Activated naive CD4-positive, alpha-beta T cell treated with anti-CD3 and anti-CD28 coated beads, Interleukin-2, amount 50 U/mL, for 72 hours (primary cell): ENCODE measurements around the gene CFAP299. TPM values are rescaled to one million over a fixed set of nuclear protein-coding genes. Genes with fewer than 3 reads are reported as not detected.
"Not testable (repeated sequence)": the region's sequence is repeated elsewhere in the genome, so short reads cannot be mapped to it uniquely, and the experiment has no call there.

Experiments used
- ATAC-seq, 2 donors: fragments of 150-1000 bp; cut with Tn5 transposase; 2 replicates each; pipeline ENCODE4 v1.10.0; 2021; ENCODE audit warnings: mild to moderate bottlenecking in 2 of 2, moderate library complexity in 2 of 2
- DNase-seq, 2 donors: peaks; one replicate each; pipeline ENCODE4 v3.0.0; 2021 to 2022; ENCODE audit warnings: low spot score in 2 of 2
- H3K27ac Mint-ChIP-seq, 2 donors: one replicate each; pipeline ENCODE4 v1.8.0; 2022; ENCODE audit warnings: mild to moderate bottlenecking in 2 of 2, mixed read lengths in 2 of 2
- H3K36me3 Mint-ChIP-seq, 2 donors: one replicate each; pipeline ENCODE4 v1.8.0; 2022; ENCODE audit warnings: mixed read lengths in 2 of 2
- H3K9me3 Mint-ChIP-seq, 2 donors: one replicate each; pipeline ENCODE4 v1.8.0; 2022; ENCODE audit warnings: mixed read lengths in 2 of 2
- total RNA-seq, 2 donors: library from RNA; stranded (reverse); gene quantifications; one replicate each; pipeline ENCODE4 v1.2.3, GENCODE V29; 2022

CFAP299 gene
- total RNA-seq, 2 donors from 2014 or later = not detected

DNA sequence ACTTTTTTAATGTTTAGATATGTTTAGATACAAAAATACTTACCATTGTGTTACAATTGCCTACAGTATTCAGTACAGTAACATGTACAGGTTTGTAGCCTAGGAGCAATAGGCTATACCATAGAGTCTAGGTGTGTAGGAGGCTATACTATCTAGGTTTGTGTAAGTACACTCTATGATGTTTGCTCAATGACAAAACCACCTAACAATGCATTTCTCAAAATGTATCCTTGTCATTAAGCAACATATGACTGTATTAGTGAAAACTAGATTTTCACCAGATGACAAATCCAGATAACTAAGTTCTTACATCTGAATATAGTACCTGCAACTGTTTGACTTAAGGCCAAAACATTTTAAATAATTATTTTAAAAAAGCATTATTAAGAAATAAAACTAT lies 19.7 kb upstream of the CFAP299 start:
- DNase-seq, H3K9me3 Mint-ChIP-seq, H3K27ac Mint-ChIP-seq, H3K36me3 Mint-ChIP-seq: not testable (repeated sequence)
- peak in 1 of 2 donors; percentile 30 for ATAC-seq

GRCh38 chr4:80321341-80321740 lies 14.2 kb upstream of the CFAP299 start:
- H3K9me3 Mint-ChIP-seq = no peaks in the 10 kb centered on the region
- ATAC-seq (no peak), DNase-seq (no peak)
- no peak overlapping the region for H3K27ac Mint-ChIP-seq
- H3K36me3 Mint-ChIP-seq = no peaks in the 10 kb centered on the region

- H3K27ac Mint-ChIP-seq = no peak overlapping the region
- H3K9me3 Mint-ChIP-seq = no peaks in the 10 kb centered on the region
- H3K36me3 Mint-ChIP-seq = no peaks in the 10 kb centered on the region
- ATAC-seq (no peak), DNase-seq (no peak)
Observed at GRCh38 chr4:80321776-80322175, 13.8 kb upstream of the CFAP299 start.

DNA sequence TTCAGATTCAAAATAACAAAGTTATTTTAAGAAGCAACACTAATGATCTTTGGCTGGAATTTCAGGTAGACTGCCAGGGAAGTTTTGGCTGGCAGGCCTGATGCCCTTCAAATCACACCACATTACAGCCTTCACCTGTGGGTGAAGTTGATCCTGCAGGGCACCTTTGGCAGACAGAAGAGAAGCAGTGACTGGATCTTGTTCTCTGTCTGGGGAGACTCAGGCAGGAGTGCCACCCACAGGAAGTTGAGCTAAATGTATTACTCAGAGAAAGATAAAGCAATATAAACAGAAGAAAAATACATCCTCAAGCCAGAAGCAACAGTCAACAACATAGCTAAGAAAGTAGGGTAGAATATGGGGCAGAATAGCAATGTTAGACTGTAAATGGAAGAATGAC lies 12.8 kb upstream of the CFAP299 start:
- ATAC-seq (no peak), DNase-seq (no peak)
- no peak overlapping the region for H3K27ac Mint-ChIP-seq
- H3K9me3 Mint-ChIP-seq = no peaks in the 10 kb centered on the region
- no peaks in the 10 kb centered on the region for H3K36me3 Mint-ChIP-seq

- ATAC-seq (no peak), DNase-seq (no peak)
- Mint-ChIP-seq H3K9me3 (no peaks in the 10 kb centered on the region), H3K27ac (no peak overlapping the region), H3K36me3 (no peaks in the 10 kb centered on the region)
Observed at GRCh38 chr4:80324171-80324570, 11.4 kb upstream of the CFAP299 start.

DNA sequence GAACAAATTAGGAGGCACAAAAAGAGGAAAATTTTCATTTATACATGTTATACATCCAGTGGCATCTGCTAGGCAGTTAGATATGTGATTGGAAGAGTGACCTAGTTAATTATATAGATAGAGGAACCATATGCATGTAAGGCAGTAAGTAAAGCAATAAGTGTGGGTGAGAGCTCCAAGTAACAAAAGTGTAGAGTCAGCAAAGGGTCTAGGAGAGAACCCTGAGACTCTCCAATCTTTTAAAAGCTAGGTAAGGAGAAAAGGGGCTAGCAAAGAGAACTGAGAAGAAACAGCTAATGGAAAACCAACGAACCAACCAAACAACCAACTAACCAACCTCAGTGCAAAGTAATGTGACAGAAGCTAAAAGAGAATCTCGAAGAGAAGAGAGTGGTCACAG lies 3.8 kb upstream of the CFAP299 start:
- no peaks in the 10 kb centered on the region for H3K36me3 Mint-ChIP-seq
- H3K27ac Mint-ChIP-seq = no peak overlapping the region
- DNase-seq (no peak), ATAC-seq (no peak)
- H3K9me3 Mint-ChIP-seq = no peaks in the 10 kb centered on the region

DNA sequence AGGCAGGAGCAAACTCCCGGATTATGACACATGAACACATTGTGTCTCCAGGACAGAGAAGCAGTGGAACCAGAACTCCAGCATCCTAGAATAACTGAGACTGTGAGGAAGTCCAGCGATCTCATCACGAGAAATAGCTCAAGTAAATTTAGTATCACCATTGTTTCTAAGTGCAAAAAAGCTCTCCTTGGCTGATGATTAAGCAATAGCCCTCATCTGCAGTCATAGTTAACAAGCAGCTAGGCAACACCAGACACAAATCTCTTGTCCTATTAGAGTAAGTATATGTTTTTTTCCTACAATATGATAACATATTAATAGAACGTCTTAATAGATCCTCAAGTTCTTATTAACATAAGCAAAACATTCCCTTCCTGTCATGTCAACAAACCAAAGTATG lies 2.4 kb upstream of the CFAP299 start:
- no peak for ATAC-seq
- no peaks in the 10 kb centered on the region for H3K36me3 Mint-ChIP-seq
- H3K9me3 Mint-ChIP-seq = no peaks in the 10 kb centered on the region
- no peak overlapping the region for H3K27ac Mint-ChIP-seq
- no peak for DNase-seq

GRCh38 chr4:80334568-80334967 lies 962 bp upstream of the CFAP299 start:
- Mint-ChIP-seq H3K36me3 (no peaks in the 10 kb centered on the region), H3K9me3 (no peaks in the 10 kb centered on the region), H3K27ac (no peak overlapping the region)
- ATAC-seq (no peak), DNase-seq (no peak)

- DNase-seq (no peak), ATAC-seq (no peak)
- no peak overlapping the region for H3K27ac Mint-ChIP-seq
- H3K36me3 Mint-ChIP-seq = no peaks in the 10 kb centered on the region
- no peaks in the 10 kb centered on the region for H3K9me3 Mint-ChIP-seq
Observed at GRCh38 chr4:80335226-80335553, 340 bp upstream of the CFAP299 start.

DNA sequence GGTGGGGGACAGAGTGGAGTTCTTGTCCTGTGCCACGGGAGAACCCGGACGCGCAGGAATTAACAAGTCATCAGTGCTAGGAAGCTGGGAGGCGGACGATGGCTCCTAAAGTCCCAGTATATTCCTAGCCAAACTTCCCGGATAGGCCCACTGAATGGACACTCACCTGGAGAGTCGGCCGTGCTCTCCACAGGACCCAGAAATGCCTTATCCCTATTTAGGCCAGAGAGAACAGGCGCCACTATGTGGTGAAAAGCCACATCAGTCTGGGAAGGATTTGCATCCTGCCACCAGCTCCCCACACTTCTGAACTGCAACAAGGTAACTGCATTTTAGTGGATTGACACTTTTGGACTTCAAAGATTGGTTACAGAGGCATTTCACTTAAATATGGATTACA lies 1.1 kb downstream of the CFAP299 start:
- ATAC-seq (no peak), DNase-seq (no peak)
- no peak overlapping the region for H3K27ac Mint-ChIP-seq
- peaks cover under 1% of the 10 kb centered on the region in 2 donors for H3K9me3 Mint-ChIP-seq
- peaks cover 0 to 6% of the 10 kb centered on the region in 2 donors for H3K36me3 Mint-ChIP-seq

- H3K36me3 Mint-ChIP-seq = peaks cover 6 to 9% of the 10 kb centered on the region in 2 donors
- ATAC-seq = no peak
- DNase-seq = no peak
- H3K9me3 Mint-ChIP-seq = peaks cover 13 to 16% of the 10 kb centered on the region in 2 donors
- no peak overlapping the region for H3K27ac Mint-ChIP-seq
Observed at GRCh38 chr4:80340036-80340435, 4.5 kb downstream of the CFAP299 start.

DNA sequence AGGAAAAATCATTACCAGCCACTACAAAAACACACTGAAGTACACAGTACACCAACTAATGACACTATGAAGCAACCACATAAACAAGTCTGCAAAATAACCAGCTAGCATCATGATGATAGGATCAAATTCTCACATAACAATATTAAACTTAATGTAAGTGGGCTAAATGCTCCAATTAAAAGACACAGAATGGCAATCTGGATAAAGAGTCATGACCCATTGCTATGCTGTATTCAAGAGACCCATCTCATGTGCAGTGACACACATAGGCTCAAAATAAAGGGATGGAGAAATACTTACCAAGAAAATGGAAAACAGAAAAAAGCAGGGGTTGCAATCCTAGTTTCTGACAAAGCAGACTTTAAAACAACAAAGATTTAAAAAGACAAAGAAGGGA lies 7.2 kb downstream of the CFAP299 start:
- not testable (repeated sequence) for H3K36me3 Mint-ChIP-seq, ATAC-seq, DNase-seq, H3K27ac Mint-ChIP-seq
- H3K9me3 Mint-ChIP-seq = peaks cover 13 to 16% of the 10 kb centered on the region in 2 donors

GRCh38 chr4:80343887-80344286 lies 8.4 kb downstream of the CFAP299 start:
- ATAC-seq (no peak), DNase-seq (no peak)
- peaks cover 13 to 16% of the 10 kb centered on the region in 2 donors for H3K9me3 Mint-ChIP-seq
- peaks cover 6 to 9% of the 10 kb centered on the region in 2 donors for H3K36me3 Mint-ChIP-seq
- no peak overlapping the region for H3K27ac Mint-ChIP-seq

- ATAC-seq = no peak
- H3K9me3 Mint-ChIP-seq = no peaks in the 10 kb centered on the region
- H3K36me3 Mint-ChIP-seq = no peaks in the 10 kb centered on the region
- H3K27ac Mint-ChIP-seq = no peak overlapping the region
- DNase-seq = no peak
Observed at GRCh38 chr4:80360084-80360483, 24.6 kb downstream of the CFAP299 start.

DNA sequence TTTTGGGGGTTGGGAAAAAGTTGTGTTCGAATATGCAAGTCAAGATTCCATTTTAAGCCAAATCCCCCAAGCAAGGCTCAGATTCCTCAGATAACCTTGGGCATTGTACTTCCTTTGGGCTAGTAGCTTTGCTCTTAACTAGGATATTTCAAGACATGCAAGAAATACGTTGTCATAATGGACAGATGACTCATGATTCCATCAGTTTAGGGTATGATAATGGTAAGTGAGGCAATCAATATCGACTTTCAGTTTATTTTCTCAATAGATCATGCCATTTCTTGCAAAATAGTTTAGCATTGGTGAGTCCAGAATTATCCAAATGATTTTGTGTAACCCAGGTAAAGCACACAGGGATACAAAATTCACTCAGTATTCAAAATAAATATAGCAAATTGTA lies 25.4 kb downstream of the CFAP299 start:
- H3K9me3 Mint-ChIP-seq = no peaks in the 10 kb centered on the region
- no peaks in the 10 kb centered on the region for H3K36me3 Mint-ChIP-seq
- no peak for DNase-seq
- no peak overlapping the region for H3K27ac Mint-ChIP-seq
- ATAC-seq = no peak

DNA sequence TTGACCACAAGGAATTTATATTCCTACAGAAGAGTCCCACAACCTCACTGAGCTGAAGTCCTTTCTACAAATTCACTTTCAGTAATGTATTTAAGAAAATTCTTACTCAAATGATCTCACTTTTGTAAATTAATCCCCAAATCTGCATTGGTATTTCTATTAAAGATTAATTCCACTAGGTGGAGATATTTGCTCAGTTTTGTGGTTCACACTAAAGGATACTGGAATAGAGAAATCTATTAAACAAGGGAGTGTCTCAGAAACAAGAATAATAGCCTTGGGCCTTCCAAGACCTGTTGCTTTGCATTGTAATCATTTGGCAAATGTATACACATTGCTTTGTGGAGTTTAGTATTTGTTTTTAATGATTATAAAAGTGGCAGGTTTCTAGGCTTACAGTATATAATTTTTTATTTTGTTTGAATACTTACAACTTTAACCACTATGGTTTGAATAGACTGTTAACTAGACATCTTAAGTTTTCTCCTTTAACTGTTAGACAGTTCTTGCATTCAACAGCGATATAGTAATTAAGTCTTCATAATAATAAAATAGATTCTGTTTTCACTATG lies 25.9 kb downstream of the CFAP299 start:
- no peak overlapping the region for H3K27ac Mint-ChIP-seq

DNA sequence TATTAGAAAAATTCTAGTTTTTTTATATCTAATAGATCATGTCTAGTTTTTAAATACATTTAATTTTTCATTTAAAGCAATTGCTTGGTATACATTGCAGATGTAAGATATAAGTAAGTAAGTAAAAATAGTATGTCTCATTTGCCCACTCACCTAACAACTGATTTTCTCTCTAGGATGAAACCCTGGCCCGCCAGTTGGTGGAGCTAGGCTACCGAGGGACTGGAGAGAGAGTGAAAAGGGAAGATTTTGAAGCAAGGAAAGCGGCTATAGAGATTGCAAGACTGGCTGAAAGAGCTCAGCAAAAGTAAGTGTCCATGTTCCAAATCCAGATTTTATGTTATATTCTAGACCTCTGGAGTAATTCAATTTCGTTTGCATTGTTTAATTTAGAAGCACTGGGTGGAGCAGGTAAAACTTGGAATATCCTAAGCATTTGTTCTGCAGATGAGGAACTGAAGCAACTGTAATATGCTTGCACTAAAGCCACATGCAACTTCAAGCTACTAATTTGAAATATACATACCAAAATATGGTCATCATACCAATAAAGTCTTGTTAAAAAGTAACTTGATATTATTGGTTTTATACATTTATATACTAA lies 27.1 kb downstream of the CFAP299 start:
- ATAC-seq (peak in 1 of 2 donors; percentile 41), DNase-seq (peak in 1 of 2 donors; percentile 34)
- no peak overlapping the region for H3K27ac Mint-ChIP-seq
- H3K9me3 Mint-ChIP-seq = no peaks in the 10 kb centered on the region
- no peaks in the 10 kb centered on the region for H3K36me3 Mint-ChIP-seq

More for the DNA sequence above, 25.9 kb downstream of the CFAP299 start:
- H3K36me3 Mint-ChIP-seq = no peaks in the 10 kb centered on the region
- H3K9me3 Mint-ChIP-seq = no peaks in the 10 kb centered on the region
- ATAC-seq (no peak), DNase-seq (no peak)

GRCh38 chr4:80365928-80366327 lies 30.4 kb downstream of the CFAP299 start:
- peaks cover 0 to 17% of the 10 kb centered on the region in 2 donors for H3K9me3 Mint-ChIP-seq
- ATAC-seq (peak; percentile 33 to 50), DNase-seq (peak in 1 of 2 donors; percentile 24)

More at GRCh38 chr4:80365928-80366327, 30.4 kb downstream of the CFAP299 start:
- Mint-ChIP-seq H3K27ac (no peak overlapping the region), H3K36me3 (peaks cover 11 to 15% of the 10 kb centered on the region in 2 donors)
